ENCODE results near the gene TMEM132A.

TMEM132A gene

DNA sequence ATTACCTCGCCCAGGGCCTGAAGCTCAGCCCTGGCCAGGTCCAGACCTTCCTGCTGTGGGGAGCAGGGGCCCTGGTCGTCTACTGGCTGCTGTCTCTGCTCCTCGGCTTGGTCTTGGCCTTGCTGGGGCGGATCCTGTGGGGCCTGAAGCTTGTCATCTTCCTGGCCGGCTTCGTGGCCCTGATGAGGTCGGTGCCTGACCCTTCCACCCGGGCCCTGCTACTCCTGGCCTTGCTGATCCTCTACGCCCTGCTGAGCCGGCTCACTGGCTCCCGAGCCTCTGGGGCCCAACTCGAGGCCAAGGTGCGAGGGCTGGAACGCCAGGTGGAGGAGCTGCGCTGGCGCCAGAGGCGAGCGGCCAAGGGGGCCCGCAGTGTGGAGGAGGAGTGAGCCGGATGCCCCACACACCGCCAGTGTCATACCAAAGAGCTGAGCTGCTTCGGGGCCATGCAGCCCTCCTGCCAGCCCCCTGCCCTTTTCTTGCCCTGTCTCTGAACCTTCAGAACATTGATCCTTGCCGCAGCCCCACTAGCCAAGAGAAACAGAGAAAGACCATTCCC is 2.4 kb upstream of the TMEM132A start:
- no peak for DNase-seq (ENCODE audit: low read depth)

DNA sequence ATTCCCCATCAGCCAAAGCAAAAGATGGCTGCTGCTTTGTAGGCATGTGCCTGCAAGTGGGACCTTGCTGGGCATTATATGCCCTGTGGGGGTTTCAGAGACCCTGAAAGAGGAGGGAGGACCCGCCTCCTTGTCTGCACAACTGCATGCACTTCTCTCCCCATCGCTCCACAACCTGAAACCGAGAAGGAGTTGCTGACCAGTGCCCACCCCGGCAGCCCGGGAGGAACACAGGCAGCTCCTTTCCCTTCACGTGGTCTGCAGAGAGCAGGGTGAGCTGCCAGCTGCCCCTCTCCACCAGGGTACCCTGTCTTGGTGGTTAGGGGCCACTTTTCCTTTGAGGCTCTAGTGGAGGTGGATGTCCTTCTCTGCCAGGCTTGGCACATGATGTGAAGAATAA is 1.4 kb upstream of the TMEM132A start:
- DNase-seq (ENCODE audit: low read depth) = no peak

DNA sequence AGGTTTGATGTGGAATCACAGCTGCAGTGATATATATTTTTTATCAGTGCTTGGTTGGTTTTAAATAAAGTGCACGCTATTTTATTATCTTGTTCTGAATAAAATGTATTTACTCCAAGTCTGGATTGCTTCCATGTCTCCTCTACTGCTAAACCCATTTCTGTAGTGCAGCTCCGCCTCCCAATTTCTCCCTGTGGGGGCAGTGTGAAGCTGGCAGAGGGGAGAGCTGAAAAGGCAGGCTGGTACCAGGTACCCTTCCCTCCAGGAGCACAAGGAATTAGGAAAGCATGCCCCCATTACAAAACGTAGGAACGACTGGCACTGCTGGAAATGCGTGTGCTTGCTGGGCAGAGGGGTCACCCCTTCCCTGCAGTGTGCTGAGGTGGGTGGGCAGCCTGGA is 934 bp upstream of the TMEM132A start:
- no peak for DNase-seq (ENCODE audit: low read depth)

DNA sequence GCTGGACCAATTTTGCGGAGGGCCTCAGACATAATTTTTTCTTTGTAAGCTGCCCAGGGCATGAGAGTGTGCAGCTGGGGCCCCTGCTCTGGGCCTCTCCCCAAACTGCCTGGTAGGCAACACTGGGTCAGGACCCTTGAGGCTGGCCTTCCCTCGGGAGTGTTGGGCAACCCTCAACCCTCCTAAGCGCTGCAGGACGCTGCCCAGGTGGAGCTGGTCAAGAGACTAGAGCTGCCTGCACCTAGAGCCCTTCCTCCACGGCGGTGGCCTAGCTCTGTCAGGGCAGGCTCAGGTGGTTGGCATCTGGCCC is 505 bp upstream of the TMEM132A start:
- DNase-seq (ENCODE audit: low read depth) = no peak

DNA sequence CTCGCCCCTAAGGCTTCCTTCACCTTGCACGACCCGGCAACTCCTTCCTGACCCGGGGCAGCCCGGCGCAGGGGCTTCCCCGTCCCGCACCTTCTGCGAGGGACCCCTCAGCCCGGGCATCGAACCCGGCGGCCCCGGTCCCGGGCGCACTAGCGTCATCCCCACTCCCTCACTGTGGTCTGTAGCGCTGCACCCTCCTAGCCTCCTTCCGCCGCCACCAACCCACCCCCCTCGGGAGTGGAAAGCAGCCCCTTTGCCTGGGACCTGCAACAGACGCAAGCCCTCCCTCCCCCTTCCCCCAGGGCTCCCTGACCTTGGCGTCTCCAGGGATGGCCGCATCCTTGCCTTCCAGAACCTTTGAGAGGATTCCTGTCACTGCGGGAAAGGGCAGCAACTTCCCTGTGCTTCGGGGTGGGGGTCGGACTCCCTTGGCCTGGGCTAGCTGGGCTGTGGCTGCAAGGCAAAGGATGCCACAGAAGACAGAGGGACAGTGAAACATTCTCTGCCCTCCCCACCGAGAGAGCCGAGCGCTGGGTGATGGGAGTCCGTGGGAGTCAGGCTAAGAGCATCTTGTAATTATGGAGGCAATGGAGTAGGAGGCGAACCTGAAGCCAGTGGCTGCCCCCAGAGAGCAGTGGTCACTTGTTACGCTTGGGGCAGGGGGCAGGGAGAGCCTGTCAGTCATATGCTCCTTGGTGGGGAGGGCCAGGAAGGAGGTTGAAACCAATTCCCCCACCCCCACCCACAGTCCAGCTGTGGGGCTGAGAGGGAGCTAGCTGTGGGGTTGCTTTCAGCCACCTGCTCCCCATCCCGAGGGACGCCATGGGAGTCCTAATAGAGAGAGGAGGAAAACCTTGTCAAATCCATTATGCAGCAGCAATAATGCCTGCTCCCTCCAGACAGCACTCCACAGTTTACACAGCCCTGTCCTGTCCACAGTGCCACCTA is 920 bp downstream of the TMEM132A start:
- DNase-seq (ENCODE audit: low read depth) = no peak

DNA sequence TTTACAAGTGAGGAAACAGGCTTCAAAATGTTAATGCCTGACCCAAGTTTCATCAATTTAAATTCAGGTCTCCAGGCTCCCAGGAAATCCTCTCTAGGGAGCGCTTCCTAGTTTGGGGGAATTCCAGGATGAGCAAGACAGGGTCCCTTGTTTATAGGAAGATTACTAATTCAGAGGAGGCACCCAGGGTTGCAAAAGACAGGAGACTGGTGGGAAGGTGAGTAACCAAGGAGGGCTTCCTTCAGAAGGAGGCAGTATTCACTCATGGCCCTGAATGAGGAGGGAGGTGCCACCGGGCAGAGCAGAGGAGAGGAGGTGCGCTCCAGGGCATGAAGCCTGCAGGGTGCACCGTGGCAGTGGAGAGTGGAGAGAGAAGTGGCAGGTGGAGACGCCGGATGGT is 1.6 kb downstream of the TMEM132A start:
- DNase-seq (ENCODE audit: low read depth) = no peak

DNA sequence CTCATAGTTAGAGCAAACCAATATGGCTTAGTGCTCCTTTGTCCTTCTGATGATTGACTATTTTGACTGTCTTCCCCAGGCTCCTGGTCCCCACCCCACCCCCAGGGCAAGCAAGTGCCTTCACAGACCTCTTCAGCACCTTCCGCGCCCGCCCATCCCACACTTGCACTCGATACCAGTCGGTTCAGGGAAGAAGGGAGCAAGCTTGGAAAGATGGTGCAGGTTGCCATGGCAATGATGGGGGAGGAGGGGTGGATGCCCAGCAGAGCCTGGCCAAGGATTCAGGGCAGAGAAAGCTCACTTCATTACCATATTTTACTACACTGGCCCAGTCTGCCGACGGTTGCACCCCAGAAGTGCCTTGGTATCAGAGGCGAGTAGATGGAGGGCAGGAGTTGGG is 2.2 kb downstream of the TMEM132A start:
- DNase-seq (ENCODE audit: low read depth) = no peak

DNA sequence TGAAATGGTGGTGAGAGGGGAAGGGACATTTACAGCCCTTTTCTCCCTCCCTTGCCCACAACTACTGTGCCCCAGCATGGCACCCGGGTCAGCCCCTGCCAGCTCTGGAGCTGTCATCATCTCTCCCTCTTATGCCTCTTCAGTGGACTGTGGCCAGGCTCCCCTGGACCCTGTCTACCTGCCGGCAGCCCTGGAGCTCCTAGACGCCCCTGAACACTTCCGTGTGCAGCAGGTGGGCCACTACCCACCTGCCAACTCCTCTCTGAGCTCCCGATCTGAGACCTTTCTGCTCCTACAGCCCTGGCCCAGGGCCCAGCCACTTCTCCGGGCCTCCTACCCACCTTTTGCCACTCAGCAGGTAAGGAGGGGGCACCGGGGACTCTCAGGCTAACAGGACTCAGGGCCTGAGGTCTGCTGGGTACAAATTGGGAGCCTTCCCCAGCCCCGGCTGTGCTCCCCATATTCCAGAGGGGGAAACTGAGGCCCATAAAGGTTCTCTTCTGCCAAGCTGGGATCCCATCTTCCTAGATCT is 2.9 kb downstream of the TMEM132A start:
- DNase-seq (ENCODE audit: low read depth) = no peak

DNA sequence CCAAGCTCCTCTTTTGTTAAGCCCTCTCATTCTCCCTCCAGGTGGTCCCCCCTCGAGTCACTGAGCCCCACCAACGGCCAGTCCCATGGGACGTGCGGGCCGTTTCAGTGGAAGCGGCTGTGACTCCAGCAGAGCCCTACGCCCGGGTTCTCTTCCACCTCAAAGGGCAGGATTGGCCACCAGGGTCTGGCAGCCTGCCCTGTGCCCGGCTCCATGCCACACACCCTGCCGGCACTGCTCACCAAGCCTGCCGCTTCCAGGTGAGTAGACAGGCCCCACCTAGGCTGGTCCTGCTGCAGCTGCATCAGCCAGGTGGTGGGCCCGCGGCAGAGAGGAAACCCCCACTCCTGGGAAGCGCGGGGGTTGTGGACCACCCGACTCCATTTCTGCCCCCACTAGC is 3.3 kb downstream of the TMEM132A start:
- DNase-seq (ENCODE audit: low read depth) = no peak

DNA sequence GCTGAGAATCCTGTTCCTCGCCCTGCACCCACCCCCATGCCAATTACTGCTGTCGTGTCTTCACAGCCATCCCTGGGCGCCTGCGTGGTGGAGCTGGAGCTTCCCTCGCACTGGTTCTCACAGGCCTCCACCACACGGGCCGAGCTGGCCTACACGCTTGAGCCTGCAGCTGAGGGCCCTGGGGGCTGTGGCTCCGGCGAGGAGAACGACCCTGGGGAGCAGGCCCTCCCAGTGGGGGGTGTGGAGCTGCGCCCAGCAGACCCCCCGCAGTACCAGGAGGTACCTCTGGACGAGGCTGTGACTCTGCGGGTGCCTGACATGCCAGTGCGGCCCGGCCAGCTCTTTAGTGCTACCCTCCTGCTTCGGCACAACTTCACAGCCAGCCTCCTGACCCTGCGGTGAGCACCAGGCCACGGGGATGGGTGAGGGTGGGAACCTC is 4.3 kb downstream of the TMEM132A start:
- no peak for DNase-seq (ENCODE audit: low read depth)

DNA sequence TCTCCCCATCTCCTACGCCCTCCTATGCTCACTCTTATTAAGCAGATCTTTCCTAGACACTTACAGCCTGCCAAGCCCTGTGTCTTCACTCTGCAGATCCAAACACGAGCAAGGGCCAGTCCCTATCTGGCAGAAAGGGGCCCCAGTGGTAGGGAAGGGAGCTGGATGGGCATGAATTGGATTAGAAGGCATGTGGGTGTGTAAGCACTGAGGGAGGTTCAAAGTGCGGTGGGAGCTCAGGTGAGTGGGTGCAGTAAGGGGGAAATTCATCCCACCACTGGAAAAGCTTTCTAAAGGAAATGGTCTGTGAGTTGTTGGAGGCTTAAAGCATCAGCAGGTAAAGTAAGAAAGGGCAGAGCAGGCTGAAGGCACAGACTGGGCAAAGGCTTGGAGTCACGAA is 5.5 kb downstream of the TMEM132A start:
- no peak for DNase-seq (ENCODE audit: low read depth)

DNA sequence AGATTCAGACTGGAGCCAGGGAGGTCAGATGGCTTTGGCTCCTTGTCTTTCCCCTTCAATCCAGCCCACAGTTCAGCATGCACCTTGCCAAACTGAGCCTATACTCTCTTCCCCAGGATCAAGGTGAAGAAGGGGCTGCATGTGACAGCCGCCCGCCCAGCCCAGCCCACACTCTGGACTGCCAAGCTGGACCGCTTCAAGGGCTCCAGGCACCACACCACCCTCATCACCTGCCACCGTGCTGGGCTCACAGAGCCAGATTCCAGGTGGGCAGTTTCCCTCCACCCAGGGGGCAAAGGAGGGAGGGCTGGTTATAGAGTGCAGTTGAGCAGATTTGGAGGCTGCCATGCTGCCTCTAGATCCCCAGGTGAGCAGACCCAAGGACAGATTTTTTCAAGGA is 6.1 kb downstream of the TMEM132A start:
- no peak for DNase-seq (ENCODE audit: low read depth)

DNA sequence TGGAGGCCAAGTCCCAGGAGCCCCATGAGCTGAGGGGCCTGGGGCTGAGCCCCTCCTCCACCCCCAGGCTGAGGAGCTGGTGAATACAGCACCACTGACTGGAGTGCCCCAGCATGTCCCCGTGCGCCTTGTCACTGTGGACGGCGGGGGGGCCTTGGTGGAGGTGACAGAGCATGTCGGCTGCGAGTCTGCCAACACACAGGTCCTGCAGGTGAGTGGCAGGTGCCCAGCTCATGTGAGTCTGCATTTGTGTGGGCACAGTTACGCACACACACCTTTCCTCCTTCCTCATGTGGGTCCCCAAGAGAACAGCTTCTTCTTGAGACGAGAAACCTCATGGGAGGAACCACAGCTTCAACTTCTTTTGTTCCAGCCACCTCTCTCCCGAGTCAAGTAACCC is 7.7 kb downstream of the TMEM132A start:
- DNase-seq (ENCODE audit: low read depth) = no peak

DNA sequence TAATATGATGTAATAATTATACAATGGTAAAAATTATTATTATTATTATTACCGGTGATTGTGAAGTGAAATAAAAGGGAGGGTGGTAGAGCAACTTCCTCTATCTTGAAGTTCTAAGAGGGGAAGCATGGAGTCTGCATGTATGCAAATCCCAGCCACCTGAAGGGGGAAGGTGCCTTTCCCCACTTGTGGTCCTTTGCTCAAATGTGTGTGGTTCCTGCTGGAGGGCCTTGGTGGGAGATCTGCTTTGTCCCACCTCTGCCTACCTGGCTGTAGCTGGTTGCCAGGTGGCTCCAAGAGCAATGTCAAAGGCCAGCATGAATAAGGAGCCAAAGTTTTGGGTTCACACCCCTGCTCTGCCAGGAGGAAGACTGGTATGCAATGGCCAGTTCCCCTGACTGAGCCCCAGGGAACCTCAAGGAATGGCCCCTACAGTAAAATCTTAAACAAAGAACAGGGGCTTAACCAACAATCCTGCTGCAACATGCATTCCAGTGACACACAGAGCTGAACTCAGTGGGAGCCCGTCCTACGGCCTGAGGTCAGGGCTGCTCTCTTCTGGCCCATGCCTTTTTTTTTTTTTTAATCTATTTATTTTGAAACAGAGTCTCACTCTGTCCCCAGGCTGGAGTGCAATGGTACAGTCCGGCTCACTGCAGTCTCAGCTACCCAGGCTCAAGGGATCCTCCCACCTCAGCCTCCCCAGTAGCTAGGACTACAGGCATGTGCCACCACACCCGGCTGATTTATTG is 8.5 kb downstream of the TMEM132A start:
- DNase-seq (ENCODE audit: low read depth) = no peak

DNA sequence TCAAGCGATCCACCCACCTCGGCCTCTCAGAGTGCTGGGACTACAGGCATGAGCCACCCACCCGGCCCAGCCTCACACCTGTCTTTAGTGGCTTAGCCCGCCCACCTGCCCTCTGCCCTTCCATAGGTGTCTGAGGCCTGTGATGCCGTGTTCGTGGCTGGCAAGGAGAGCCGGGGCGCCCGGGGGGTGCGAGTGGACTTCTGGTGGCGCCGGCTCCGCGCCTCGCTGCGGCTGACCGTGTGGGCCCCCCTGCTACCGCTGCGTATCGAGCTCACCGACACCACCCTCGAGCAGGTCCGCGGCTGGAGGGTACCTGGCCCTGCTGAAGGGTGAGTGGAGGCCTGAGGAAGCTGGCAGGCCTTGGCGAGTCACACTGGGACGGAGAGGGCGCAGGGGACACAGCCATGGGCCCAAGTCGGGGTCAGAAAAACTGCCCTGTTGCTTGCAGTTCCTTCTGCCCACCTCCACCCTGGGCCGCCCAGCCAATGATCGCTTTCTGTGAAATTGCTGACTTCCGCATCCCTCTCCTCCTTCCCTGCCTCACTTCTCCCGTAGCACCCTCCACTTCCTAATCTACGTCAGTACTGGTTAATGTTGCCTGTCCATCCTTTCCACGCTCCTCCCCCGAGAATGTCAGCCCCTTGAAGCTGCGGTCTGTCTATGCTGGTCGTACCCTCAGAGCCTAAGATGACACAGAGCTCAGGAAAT is 9.3 kb downstream of the TMEM132A start:
- no peak for DNase-seq (ENCODE audit: low read depth)

DNA sequence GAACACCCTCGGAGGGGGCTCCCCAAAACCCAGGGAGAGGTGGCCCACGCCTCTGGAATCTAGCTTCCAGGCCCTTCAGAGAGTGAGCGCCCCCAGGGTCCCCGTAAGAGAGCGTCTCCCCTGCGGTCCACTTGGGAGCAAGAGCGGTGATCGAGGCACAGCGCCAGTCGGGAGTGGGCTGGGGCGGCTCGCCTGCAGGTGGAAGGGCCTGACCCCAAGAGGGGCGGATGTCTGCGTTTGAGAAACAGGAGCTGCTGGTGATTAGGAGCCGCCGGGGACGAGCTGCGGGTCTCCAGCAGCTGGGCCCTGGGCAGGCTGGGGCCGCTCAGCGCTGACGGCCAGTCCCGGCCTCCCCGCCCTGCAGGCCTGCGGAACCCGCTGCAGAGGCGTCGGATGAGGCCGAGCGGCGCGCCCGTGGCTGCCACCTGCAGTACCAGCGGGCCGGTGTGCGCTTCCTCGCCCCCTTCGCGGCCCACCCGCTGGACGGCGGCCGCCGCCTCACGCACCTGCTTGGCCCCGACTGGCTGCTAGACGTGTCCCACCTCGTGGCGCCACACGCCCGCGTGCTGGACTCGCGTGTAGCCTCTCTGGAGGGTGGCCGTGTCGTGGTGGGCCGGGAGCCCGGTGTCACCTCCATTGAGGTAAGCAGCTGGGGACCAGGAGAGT is 10.0 kb downstream of the TMEM132A start:
- DNase-seq (ENCODE audit: low read depth) = no peak

DNA sequence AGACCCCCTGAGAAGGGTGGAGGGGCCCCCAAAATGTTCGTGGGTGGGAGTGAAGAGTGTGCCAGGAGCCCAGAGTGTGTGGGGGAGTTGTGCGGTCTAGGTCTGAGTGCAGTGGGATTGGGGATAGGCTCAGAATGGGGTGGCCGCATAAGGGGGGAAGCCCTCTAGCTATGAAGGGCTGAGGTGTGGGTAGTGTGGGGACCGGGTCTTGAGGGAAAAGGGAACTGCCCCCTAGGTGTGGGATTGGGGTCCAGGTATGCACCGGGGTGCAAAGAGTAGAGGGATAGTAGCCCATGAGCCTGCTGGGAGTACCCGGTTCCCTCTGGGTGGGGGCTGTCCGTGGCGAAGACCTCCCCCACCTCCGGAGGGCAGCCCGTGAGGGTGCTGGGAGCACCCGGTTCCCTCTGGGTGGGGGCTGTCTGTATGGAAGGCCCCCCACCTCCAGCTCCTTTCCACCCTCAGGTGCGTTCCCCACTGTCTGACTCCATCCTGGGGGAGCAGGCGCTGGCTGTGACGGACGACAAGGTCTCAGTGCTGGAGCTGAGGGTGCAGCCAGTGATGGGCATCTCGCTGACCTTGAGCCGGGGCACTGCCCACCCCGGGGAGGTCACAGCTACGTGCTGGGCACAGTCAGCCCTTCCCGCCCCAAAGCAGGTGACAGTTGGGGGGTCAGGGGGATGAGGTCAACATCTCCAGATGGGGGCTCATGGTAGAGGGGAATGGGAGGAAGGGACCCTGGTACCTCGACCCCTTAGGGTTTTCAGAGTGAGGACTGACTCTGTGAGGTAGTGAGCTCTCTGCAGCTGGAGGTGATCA is 10.7 kb downstream of the TMEM132A start:
- no peak for DNase-seq (ENCODE audit: low read depth)

DNA sequence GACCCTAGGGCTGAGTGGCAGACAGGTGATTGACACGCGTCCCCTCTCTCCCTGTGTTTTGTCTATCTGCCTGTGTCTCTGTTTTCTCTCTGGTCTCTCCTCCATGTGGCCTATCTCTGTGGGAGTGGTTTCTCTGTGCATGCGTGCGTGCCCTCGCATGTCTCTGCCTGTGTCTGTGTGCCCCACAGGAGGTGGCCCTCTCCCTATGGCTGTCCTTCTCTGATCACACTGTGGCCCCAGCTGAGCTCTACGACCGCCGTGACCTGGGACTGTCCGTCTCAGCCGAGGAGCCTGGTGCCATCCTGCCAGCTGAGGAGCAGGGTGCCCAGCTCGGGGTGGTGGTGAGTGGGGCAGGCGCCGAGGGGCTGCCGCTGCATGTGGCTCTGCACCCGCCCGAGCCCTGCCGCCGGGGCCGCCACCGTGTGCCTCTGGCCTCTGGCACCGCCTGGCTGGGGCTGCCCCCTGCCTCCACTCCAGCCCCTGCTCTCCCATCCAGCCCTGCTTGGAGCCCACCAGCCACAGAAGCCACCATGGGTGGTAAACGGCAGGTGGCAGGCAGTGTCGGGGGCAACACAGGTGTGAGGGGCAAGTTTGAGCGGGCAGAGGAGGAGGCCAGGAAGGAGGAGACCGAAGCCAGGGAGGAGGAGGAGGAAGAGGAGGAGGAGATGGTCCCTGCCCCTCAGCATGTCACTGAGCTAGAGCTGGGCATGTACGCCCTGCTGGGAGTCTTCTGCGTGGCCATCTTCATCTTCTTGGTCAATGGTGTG is 11.6 kb downstream of the TMEM132A start:
- DNase-seq (ENCODE audit: low read depth) = no peak

DNA sequence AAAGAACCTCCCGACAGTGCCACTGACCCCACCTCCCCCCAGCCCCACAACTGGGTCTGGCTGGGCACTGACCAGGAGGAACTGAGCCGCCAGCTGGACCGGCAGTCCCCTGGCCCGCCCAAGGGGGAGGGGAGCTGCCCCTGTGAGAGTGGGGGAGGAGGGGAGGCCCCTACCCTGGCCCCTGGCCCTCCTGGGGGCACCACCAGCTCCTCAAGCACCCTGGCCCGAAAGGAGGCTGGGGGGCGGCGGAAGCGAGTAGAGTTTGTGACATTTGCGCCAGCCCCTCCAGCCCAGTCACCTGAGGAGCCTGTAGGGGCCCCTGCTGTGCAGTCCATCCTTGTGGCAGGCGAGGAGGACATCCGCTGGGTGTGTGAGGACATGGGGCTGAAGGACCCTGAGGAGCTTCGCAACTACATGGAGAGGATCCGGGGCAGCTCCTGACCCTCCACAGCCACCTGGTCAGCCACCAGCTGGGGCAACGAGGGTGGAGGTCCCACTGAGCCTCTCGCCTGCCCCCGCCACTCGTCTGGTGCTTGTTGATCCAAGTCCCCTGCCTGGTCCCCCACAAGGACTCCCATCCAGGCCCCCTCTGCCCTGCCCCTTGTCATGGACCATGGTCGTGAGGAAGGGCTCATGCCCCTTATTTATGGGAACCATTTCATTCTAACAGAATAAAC is 12.3 kb downstream of the TMEM132A start:
- DNase-seq (ENCODE audit: low read depth) = no peak

DNA sequence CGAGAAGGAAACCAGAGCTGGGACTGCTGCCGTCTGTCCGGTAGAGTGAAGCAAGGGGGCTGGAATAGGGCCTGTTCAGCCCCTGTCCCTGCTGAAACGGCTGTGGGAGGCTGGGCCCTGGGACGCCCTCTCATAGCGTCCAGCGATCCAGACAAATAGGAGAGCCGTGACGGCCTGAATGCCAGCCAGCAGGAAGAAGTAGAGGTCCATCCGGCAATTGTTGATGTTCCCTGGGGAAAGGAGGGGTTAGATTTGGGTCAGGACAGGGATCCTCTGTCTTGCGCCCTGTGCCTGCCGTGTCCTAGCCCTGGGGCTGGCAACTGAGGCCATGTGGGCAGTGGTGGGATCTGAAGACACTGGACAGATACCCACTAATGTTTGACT is 12.9 kb downstream of the TMEM132A start:
- DNase-seq (ENCODE audit: low read depth) = no peak
